Measurements from ENCODE around the gene HBS1L. TPM values are rescaled to one million over a fixed set of nuclear protein-coding genes. Genes with fewer than 3 reads are reported as not detected.

The HBS1L gene
- total RNA-seq, 4 donors from 2014 or later = 52.8 to 87.1 (median 70.7) TPM

- Histone ChIP-seq H3K27me3 (no peaks in the 10 kb centered on the region), H3K27ac (peak overlapping the region in 1 of 3 donors; percentile 39), H3K9me3 (no peaks in the 10 kb centered on the region), H3K4me1 (peaks cover 11 to 17% of the 10 kb centered on the region in 2 donors), H3K36me3 (peaks cover 0 to 2% of the 10 kb centered on the region in 2 donors), H3K4me3 (replicated peaks in 1 of 3) (no peak overlapping the region)
- TF ChIP-seq POLR2A (IDR thresholded peaks at IDR 0.05) (no peak), CTCF (IDR thresholded peaks at IDR 0.05) (no peak)
- 36 to 46% methylated on average over 3 of the region's 3 CpGs for WGBS, 2 donors
- DNase-seq = no peak
- intact Hi-C loops (cut with DNase I) = no loop called here
Observed at GRCh38 chr6:135044639-135045038, 10.0 kb downstream of the HBS1L start.

- intact Hi-C loops (cut with DNase I) = no loop called here
- no peaks in the 10 kb centered on the region for H3K27me3 ChIP-seq
- peaks cover 11 to 17% of the 10 kb centered on the region in 2 donors for H3K4me1 ChIP-seq
- no peak overlapping the region for H3K27ac ChIP-seq
- WGBS, 2 donors = 42 to 60% methylated on average over 2 of the region's 2 CpGs
- H3K36me3 ChIP-seq = peaks cover 4 to 8% of the 10 kb centered on the region in 2 donors
- no peaks in the 10 kb centered on the region for H3K9me3 ChIP-seq
- DNase-seq = peak; percentile 72 to 80
- H3K4me3 ChIP-seq (replicated peaks in 1 of 3) = no peak overlapping the region
- TF ChIP-seq POLR2A (IDR thresholded peaks at IDR 0.05) = no peak
- TF ChIP-seq CTCF (IDR thresholded peaks at IDR 0.05) = peak in 1 of 6 experiments; percentile 9
Observed at GRCh38 chr6:135043846-135044245, 10.8 kb downstream of the HBS1L start.

- no peaks in the 10 kb centered on the region for H3K27me3 ChIP-seq
- H3K9me3 ChIP-seq = no peaks in the 10 kb centered on the region
- whole genome bisulfite sequencing, 2 donors = 88 to 95% methylated on average over 3 of the region's 3 CpGs
- intact Hi-C loops (cut with DNase I) = no loop called here
- no peak for TF ChIP-seq POLR2A (IDR thresholded peaks at IDR 0.05)
- no peak for TF ChIP-seq CTCF (IDR thresholded peaks at IDR 0.05)
- H3K4me3 ChIP-seq (replicated peaks in 1 of 3) = no peak overlapping the region
- DNase-seq = no peak
- peaks cover 8 to 12% of the 10 kb centered on the region in 2 donors for H3K36me3 ChIP-seq
- peaks cover 11 to 17% of the 10 kb centered on the region in 2 donors for H3K4me1 ChIP-seq
- no peak overlapping the region for H3K27ac ChIP-seq
Observed at GRCh38 chr6:135043364-135043763, 11.3 kb downstream of the HBS1L start.

GRCh38 chr6:135038335-135038734, 16.3 kb downstream of the HBS1L start:
- Histone ChIP-seq H3K36me3 (peaks cover 17 to 22% of the 10 kb centered on the region in 2 donors), H3K4me3 (replicated peaks in 1 of 3) (no peak overlapping the region), H3K4me1 (peaks cover 0 to 5% of the 10 kb centered on the region in 2 donors), H3K27me3 (no peaks in the 10 kb centered on the region), H3K27ac (no peak overlapping the region), H3K9me3 (no peaks in the 10 kb centered on the region)
- TF ChIP-seq CTCF (IDR thresholded peaks at IDR 0.05) = no peak
- TF ChIP-seq POLR2A (IDR thresholded peaks at IDR 0.05) = no peak
- no peak for DNase-seq
- 93 to 94% methylated on average over 2 of the region's 2 CpGs for WGBS, 2 donors
- intact Hi-C loops (cut with DNase I) = no loop called here

- H3K36me3 ChIP-seq = peaks cover 17 to 22% of the 10 kb centered on the region in 2 donors
- no peak overlapping the region for H3K4me3 ChIP-seq (replicated peaks in 1 of 3)
- DNase-seq = no peak
- 91 to 96% methylated on average over 4 of the region's 4 CpGs for WGBS, 2 donors
- no peaks in the 10 kb centered on the region for H3K27me3 ChIP-seq
- no peaks in the 10 kb centered on the region for H3K9me3 ChIP-seq
- no peak for TF ChIP-seq CTCF (IDR thresholded peaks at IDR 0.05)
- TF ChIP-seq POLR2A (IDR thresholded peaks at IDR 0.05) = no peak
- intact Hi-C loops (cut with DNase I) = no loop called here
- peaks cover 5 to 9% of the 10 kb centered on the region in 2 donors for H3K4me1 ChIP-seq
- H3K27ac ChIP-seq = no peak overlapping the region
Observed at GRCh38 chr6:135037541-135037940, 17.1 kb downstream of the HBS1L start.

Measured in thyroid gland (tissue), 4 donors.